Left kidney (tissue), 2 donors: Measurements from ENCODE around the gene ELMO1. TPM values are rescaled to one million over a fixed set of nuclear protein-coding genes. Genes with fewer than 3 reads are reported as not detected.

Experiments
- DNase-seq: peaks from one replicate; pipeline ENCODE4 v3.0.0-alpha.2; 2013
- polyA plus RNA-seq: library from polyadenylated mRNA; unstranded; fragments of 120-200 nt; gene quantifications from one replicate; pipeline ENCODE4 v1.2.1, GENCODE V29; 2013; ENCODE audit not compliant: insufficient read length

The ELMO1 gene
- polyA plus RNA-seq, 1 donor = 9.8 TPM

- no peak for DNase-seq
Observed at GRCh38 chr7:37433166-37433565, 15.5 kb downstream of the ELMO1 start.

GRCh38 chr7:37432281-37432920, 16.3 kb downstream of the ELMO1 start:
- DNase-seq = no peak

- DNase-seq = no peak
Observed at GRCh38 chr7:37431413-37431812, 17.3 kb downstream of the ELMO1 start.

- no peak for DNase-seq
Observed at GRCh38 chr7:37430640-37431039, 18.0 kb downstream of the ELMO1 start.

GRCh38 chr7:37430171-37430570, 18.5 kb downstream of the ELMO1 start:
- no peak for DNase-seq

GRCh38 chr7:37429435-37429791, 19.3 kb downstream of the ELMO1 start:
- no peak for DNase-seq

GRCh38 chr7:37428681-37429434, 19.8 kb downstream of the ELMO1 start:
- DNase-seq = no peak

- DNase-seq = no peak
Observed at GRCh38 chr7:37427276-37427940, 21.3 kb downstream of the ELMO1 start.

GRCh38 chr7:37425498-37425897, 23.2 kb downstream of the ELMO1 start:
- no peak for DNase-seq

- no peak for DNase-seq
Observed at GRCh38 chr7:37424995-37425394, 23.7 kb downstream of the ELMO1 start.

GRCh38 chr7:37424521-37424920, 24.1 kb downstream of the ELMO1 start:
- DNase-seq = no peak

GRCh38 chr7:37421861-37422500, 26.7 kb downstream of the ELMO1 start:
- DNase-seq = no peak

GRCh38 chr7:37420946-37421695, 27.5 kb downstream of the ELMO1 start:
- DNase-seq = no peak

- no peak for DNase-seq
Observed at GRCh38 chr7:37419496-37419895, 29.2 kb downstream of the ELMO1 start.

GRCh38 chr7:37418381-37418780, 30.3 kb downstream of the ELMO1 start:
- DNase-seq = no peak

GRCh38 chr7:37417107-37417474, 31.6 kb downstream of the ELMO1 start:
- DNase-seq = no peak

- DNase-seq = no peak
Observed at GRCh38 chr7:37416378-37417106, 32.1 kb downstream of the ELMO1 start.

GRCh38 chr7:37415629-37416028, 33.0 kb downstream of the ELMO1 start:
- DNase-seq = no peak

- no peak for DNase-seq
Observed at GRCh38 chr7:37414352-37414983, 34.2 kb downstream of the ELMO1 start.

- no peak for DNase-seq
Observed at GRCh38 chr7:37411444-37412034, 37.1 kb downstream of the ELMO1 start.
